AG09309 (cell line): ENCODE results near the gene PTPN11.
"Not testable (repeated sequence)": the region's sequence is repeated elsewhere in the genome, so short reads cannot be mapped to it uniquely, and the experiment has no call there.

Experiments
- DNase-seq: peaks from one replicate; pipeline ENCODE4 v3.0.0-alpha.2; 2010; ENCODE audit warnings: low read depth
- H3K4me3 ChIP-seq: 2 replicates; pipeline ENCODE4 v1.5.1; 2011; ENCODE audit warnings: mild to moderate bottlenecking, low read depth, low read length, moderate library complexity; ENCODE audit not compliant: control insufficient read depth
- CTCF ChIP-seq: IDR thresholded peaks from 2 replicates; pipeline ENCODE4 v1.5.1; 2011; ENCODE audit warnings: mild to moderate bottlenecking, low read depth, low read length, inconsistent platforms; ENCODE audit not compliant: insufficient read depth, control insufficient read depth; ENCODE audit errors: missing control alignments

Gene PTPN11

GRCh38 chr12:112433551-112433950, 14.8 kb downstream of the PTPN11 start:
- TF ChIP-seq CTCF, result no peak
- no peak overlapping the region for H3K4me3 ChIP-seq
- DNase-seq, result no peak

GRCh38 chr12:112438645-112439044, 19.9 kb downstream of the PTPN11 start:
- not testable (repeated sequence) for H3K4me3 ChIP-seq, DNase-seq

- no peak for DNase-seq
- H3K4me3 ChIP-seq, result no peak overlapping the region
- no peak for TF ChIP-seq CTCF
These were observed 21.0 kb downstream of the PTPN11 start for GRCh38 chr12:112439769-112440168.

GRCh38 chr12:112440653-112441052, 21.9 kb downstream of the PTPN11 start:
- DNase-seq, H3K4me3 ChIP-seq: not testable (repeated sequence)

- DNase-seq, result no peak
- no peak for TF ChIP-seq CTCF
- H3K4me3 ChIP-seq, result no peak overlapping the region
These were observed 25.2 kb downstream of the PTPN11 start for GRCh38 chr12:112443916-112444315.

GRCh38 chr12:112446008-112446725, 27.4 kb downstream of the PTPN11 start:
- H3K4me3 ChIP-seq, result no peak overlapping the region
- DNase-seq, result no peak
- no peak for TF ChIP-seq CTCF

GRCh38 chr12:112447106-112447505, 28.4 kb downstream of the PTPN11 start:
- TF ChIP-seq CTCF, result no peak
- H3K4me3 ChIP-seq, result no peak overlapping the region
- no peak for DNase-seq

GRCh38 chr12:112448165-112448564, 29.4 kb downstream of the PTPN11 start:
- H3K4me3 ChIP-seq, DNase-seq: not testable (repeated sequence)
